ENCODE results near the gene TPGS1. TPM values are rescaled to one million over a fixed set of nuclear protein-coding genes. Genes with fewer than 3 reads are reported as not detected.

TPGS1 gene
- total RNA-seq, 1 donor from 2014 or later: 10.8 TPM

- ATAC-seq (ENCODE audit: poor library complexity) (no peak), DNase-seq (no peak)
- intact Hi-C loops (cut with DNase I): no loop called here
These were observed 16.1 kb upstream of the TPGS1 start for GRCh38 chr19:491146-491741.

- DNase-seq (no peak), ATAC-seq (ENCODE audit: poor library complexity) (no peak)
- intact Hi-C loops (cut with DNase I): no loop called here
These were observed 15.2 kb upstream of the TPGS1 start for GRCh38 chr19:492091-492531.

DNA sequence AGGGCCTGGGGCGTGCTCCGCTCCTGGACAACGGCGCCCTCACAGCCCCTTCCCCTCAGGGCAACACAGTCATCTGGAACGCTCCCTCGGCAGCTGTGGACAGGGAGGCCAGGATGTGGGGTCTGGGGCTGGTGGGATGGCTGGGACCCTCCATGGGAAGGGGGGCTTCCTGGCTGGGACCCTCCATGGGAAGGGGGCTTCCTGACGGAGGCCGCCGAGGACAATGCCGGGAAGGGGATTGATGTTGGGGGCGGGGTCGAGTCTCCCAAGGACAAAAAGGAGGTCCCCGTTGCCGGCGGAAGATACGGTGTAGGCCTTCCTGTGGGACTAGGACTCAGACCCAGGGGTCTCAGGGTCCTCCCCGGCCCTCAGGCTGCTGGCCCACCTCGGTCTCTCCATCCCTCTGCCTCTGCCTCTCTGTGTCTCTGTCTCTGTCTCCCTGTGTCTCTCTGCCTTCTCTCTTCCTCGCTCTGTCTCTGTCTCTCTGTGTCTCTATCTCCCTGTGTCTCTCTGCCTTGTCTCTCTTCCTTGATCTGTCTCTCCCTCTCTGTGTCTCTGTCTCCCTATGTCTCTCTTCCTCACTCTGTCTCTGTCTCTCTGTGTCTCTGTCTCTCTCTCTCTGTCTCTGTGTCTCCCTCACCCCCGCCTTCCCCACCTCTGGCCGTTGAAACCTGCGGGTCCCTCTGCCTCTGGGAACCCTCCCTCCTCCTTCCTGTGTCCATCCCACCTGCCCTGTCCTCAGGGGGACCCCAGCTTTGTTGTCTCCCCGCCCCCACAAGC is 13.7 kb upstream of the TPGS1 start:
- DNase-seq: no peak
- ATAC-seq (ENCODE audit: poor library complexity): no peak
- intact Hi-C loops (cut with DNase I): no loop called here

DNA sequence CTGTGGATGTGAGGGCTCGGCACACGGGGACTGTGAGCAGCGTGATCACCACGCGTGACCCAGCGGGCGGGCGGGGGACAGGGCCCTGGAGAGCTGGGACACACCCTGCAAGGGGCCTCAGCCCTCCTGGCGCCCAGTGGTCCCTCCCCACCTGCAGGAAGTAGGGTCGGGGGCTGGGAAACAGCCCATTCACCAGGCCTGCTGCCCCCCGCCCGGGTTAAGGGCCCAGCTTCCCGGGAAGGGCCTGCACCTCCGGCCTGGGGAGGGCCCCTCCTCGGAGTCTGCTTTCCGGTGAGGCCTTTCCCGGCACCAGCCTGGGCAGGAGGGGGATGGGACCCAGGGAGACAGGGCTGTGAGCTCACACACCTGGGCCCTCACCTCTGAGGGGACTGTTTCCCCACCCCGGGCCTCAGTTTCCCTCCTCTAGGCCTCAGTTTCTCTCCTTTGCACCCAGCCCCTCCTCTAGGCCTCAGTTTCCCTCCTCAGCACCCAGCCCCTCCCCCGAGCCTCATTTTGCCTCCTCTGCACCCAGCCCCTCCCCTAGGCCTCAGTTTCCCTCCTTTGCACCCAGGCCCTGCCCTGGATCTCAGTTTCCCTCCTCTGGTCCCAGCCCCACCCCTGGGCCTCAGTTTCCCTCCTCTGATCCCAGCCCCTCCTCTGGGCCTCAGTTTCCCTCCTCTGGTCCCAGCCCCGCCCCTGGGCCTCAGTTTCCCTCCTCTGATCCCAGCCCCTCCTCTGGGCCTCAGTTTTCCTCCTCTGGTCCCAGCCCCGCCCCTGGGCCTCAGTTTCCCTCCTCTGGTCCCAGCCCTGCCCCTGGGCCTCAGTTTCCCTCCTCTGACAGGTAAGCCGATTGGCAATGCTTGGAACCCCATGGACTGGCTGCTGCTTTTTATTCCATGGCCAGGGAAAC is 12.9 kb upstream of the TPGS1 start:
- intact Hi-C loops (cut with DNase I): no loop called here
- ATAC-seq (ENCODE audit: poor library complexity) (no peak), DNase-seq (no peak)

DNA sequence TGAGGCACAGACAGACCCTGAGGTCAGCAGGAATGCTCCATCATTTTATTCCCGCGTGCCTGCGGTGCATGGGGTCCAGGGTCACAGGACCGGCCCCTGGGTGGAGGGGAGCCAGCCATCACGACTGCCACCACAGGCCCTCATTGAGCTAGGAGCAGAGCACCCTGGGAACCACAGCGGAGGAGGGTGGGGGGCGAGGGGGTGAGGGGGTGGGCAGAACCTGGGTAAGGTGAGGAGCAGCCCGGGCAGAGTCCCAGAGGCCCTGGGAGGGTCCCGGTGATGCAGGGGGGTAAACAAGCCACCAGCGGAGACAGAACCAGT is 12.3 kb upstream of the TPGS1 start:
- ATAC-seq (ENCODE audit: poor library complexity) (no peak), DNase-seq (no peak)
- intact Hi-C loops (cut with DNase I): no loop called here

- no peak for DNase-seq
- ATAC-seq (ENCODE audit: poor library complexity): no peak
- intact Hi-C loops (cut with DNase I): no loop called here
These were observed 11.7 kb upstream of the TPGS1 start for GRCh38 chr19:495402-496111.

- DNase-seq (no peak), ATAC-seq (ENCODE audit: poor library complexity) (no peak)
- intact Hi-C loops (cut with DNase I): no loop called here
These were observed 11.1 kb upstream of the TPGS1 start, which contains the start of gene MADCAM1 for GRCh38 chr19:496112-496665. Gene MADCAM1 (plus strand): TSS chr19:496486. CDS start chr19:496500, 14 bp downstream.

- intact Hi-C loops (cut with DNase I): no loop called here
- ATAC-seq (ENCODE audit: poor library complexity) (no peak), DNase-seq (no peak)
These were observed 10.3 kb upstream of the TPGS1 start for GRCh38 chr19:496986-497385.

- DNase-seq (no peak), ATAC-seq (ENCODE audit: poor library complexity) (no peak)
- intact Hi-C loops (cut with DNase I): no loop called here
These were observed 9.8 kb upstream of the TPGS1 start for GRCh38 chr19:497491-497868.

GRCh38 chr19:497869-498510 is 9.3 kb upstream of the TPGS1 start:
- intact Hi-C loops (cut with DNase I): no loop called here
- no peak for DNase-seq
- ATAC-seq (ENCODE audit: poor library complexity): no peak

GRCh38 chr19:498511-498891 is 8.8 kb upstream of the TPGS1 start:
- no peak for DNase-seq
- no peak for ATAC-seq (ENCODE audit: poor library complexity)
- intact Hi-C loops (cut with DNase I): no loop called here

GRCh38 chr19:498977-499623 is 8.2 kb upstream of the TPGS1 start:
- intact Hi-C loops (cut with DNase I): no loop called here
- no peak for ATAC-seq (ENCODE audit: poor library complexity)
- no peak for DNase-seq

DNA sequence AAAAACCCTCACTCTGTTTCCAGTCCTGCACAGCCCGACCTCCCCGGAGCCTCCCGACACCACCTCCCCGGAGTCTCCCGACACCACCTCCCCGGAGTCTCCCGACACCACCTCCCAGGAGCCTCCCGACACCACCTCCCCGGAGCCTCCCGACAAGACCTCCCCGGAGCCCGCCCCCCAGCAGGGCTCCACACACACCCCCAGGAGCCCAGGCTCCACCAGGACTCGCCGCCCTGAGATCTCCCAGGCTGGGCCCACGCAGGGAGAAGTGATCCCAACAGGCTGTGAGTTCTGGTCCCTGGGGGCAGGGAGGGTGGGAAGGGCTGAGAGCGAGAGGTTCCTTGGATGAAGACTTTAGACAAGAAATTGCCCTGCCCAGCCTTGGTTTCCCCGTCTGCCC is 5.7 kb upstream of the TPGS1 start:
- DNase-seq (no peak), ATAC-seq (ENCODE audit: poor library complexity) (no peak)
- intact Hi-C loops (cut with DNase I): no loop called here

DNA sequence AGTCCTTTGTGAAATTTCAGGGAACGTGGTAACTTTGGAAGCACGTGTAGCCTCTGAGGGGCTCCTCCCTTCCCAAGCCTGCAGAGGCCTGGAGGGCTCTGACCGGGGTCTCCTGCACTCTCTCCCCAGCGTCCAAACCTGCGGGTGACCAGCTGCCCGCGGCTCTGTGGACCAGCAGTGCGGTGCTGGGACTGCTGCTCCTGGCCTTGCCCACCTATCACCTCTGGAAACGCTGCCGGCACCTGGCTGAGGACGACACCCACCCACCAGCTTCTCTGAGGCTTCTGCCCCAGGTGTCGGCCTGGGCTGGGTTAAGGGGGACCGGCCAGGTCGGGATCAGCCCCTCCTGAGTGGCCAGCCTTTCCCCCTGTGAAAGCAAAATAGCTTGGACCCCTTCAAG is 2.7 kb upstream of the TPGS1 start:
- DNase-seq (no peak), ATAC-seq (ENCODE audit: poor library complexity) (no peak)
- intact Hi-C loops (cut with DNase I): no loop called here

DNA sequence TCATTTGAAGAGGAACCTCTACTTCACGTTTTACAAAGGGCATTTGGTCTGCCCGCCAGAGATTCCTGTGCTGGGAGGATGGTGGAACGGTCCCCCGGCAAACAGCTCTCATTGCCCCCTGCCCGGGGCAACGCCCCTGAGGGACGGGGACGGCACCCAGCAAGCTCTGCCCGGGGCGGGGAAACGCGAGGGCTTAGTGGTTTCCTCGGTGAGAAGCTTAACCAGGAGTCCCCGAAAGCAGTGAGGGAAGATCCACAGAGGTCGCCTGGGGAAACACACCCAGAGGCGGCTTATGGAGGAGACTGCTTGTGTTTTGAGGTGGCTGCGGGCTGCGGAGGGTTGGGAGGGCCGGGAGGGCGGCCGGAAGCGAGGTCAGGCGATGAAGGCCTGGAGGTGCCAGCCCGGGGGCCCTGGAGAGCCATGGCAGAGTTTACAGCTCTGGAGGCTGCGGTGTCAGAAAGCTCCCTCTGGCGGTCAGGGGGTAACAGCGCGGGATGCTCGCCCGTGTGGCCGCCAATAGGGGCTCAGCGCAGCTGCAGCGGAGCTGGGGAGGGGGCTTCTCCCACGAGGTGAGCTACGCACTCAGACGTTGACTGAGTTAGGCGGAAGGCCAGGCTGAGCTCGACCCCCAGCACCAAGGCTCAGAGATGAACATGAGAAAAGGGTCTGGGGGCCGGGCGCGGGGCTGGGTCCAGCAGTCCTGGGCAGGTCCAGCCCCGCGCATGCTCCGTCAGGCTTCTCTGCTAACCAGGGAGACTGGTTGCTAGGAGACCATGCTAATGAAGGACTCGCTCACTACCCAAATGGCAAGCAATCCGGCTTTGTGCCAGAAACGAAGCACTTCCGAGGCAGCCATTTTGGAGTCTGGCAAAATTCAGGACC is 652 bp upstream of the TPGS1 start:
- DNase-seq: peak; percentile 98
- ATAC-seq (ENCODE audit: poor library complexity): peak; percentile 92
- intact Hi-C loops (cut with DNase I): no loop called here

DNA sequence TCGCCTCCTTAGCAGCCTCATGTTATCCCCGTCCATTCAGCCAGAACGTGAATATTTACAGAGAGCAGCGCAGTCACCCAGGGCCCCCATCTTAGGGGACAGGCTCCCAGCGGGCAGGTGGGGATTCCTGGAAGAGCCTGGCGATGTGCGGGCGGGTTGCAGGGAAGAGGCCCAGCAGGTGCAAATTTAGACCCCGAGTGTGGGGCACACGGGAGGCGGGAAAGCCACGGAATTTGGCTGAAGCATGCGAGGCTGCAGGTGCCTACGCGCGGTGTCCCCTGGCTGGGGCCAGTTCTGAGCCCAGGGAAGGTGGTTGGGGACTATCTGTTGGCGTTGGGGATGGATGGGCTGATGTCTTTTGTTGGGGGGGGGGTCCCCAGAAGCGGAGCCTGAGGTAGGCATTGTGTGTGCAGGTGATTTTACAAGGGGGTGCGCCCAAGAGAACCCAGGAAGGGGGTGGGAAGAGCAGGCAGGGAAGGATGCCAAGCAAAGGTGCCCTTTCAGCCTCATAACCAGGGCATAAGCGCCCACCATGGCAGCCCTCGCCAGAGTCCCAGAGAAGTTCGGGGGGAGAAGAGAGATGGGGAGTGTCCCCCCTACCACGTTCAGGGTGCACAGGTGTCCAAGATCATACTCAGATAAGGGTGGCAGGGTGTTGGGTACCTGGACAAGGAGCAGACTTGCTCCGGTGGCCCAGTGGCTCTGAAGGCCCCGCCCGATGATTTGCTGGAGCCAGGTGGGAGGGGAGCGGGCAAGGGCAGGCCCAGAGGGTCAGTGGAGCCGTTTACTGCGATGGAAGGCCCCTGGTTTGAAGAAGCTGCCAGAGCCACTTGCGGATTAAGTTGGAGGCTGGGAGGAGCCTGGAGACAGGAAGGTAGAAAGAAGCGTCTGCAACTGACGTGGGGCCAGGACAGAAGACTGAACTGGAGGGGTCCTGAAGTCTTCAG is 1.2 kb downstream of the TPGS1 start:
- ATAC-seq (ENCODE audit: poor library complexity) (no peak), DNase-seq (no peak)
- intact Hi-C loops (cut with DNase I): no loop called here

Data from Right ventricle myocardium superior (tissue), 1 donor.